G401 (cell line): Measurements from ENCODE around the gene NDUFAF2. TPM values are rescaled to one million over a fixed set of nuclear protein-coding genes. Genes with fewer than 3 reads are reported as not detected.

Experiments used
- DNase-seq: peaks from one replicate; pipeline ENCODE4 v3.0.0-alpha.2; 2015; ENCODE audit warnings: low spot score
- in situ Hi-C: cut with HindIII; loops from 2 replicates; pipeline ENCODE4 v1.10.0; 2016; ENCODE audit warnings: low sequenced_read_pairs, mixed read lengths
- total RNA-seq: library from RNA; depleted of rRNA; stranded (reverse); fragments of >200 nt; shearing (Covaris generic); gene quantifications from 2 replicates; pipeline ENCODE4 v1.2.3, GENCODE V29; 2014; rRNA removed

The NDUFAF2 gene
- total RNA-seq, 1 experiment from 2014 or later: 87.6 TPM

DNA sequence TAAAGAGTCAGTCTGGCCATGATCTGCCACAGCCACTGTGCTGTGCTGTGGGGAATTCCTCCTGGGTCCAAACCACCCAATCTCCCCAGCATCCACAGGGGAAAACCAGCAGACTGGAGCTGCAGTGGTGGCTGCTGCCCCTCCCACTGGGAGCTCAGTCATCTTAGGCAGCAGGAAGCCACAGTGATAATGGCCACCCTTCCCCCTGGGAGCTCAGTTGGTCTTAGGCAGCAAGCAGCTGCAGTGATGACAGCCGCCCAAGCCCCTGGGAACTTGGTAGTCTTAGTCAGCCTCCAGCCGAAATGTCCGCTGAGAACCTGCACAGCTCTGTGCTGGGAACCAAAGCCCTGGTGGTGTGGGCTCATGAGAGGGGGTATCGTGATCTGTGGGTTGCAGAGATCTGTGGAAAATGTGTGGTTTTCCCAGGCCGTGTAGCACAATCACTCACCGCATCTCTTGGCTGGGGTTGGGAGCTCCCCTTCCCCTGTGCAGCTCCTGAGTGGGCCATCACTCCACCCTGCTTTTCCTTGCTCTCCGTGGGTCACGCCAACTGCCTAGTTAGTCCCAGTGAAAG, 255.7 kb downstream of the NDUFAF2 start:
- no peak for DNase-seq
- in situ Hi-C loops: no loop called here

DNA sequence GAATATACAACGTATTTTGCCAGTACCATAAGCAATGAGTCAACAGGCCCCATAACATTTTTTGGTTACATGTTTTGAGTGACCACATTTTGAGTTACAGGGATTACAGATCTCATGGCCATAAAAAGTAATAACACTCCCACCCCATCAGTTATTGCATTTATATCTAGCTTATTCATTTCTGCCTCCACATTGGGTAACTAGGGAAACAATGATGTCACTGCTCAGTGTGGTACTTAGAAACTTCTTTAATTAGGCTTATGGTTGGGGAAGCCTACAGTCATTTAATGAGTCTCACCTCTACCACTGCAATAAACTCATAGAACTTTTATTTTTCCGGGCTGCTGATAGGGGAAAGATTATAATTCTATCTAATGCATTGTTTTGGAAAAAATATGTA, 257.2 kb downstream of the NDUFAF2 start:
- in situ Hi-C loops: no loop called here
- no peak for DNase-seq

Other genes with a start within 250 kb of the NDUFAF2 start
- gene DEPDC1B, start 245.0 kb upstream of the NDUFAF2 start, total RNA-seq: 164 and 223 TPM in 2 replicates
- 34.8 and 37.3 TPM in 2 replicates for gene ELOVL7, start 100.9 kb upstream of the NDUFAF2 start, total RNA-seq
- gene ERCC8, start 135 bp upstream of the NDUFAF2 start, total RNA-seq: 19.5 and 25.2 TPM in 2 replicates
- gene SMIM15, start 217.3 kb downstream of the NDUFAF2 start, total RNA-seq: 26.6 and 78.5 TPM in 2 replicates